ENCODE data around the gene NXT1. TPM values are rescaled to one million over a fixed set of nuclear protein-coding genes. Genes with fewer than 3 reads are reported as not detected.

The NXT1 gene
- polyA plus RNA-seq, 3 donors from 2014 or later: 60.3 to 129 (median 94.2) TPM

- H3K27me3 Mint-ChIP-seq (ENCODE audit: low read depth in 3 of 3): peaks cover 20 to 29% (median 26%) of the 10 kb centered on the region in 3 donors
These were observed 7.4 kb downstream of the NXT1 start for GRCh38 chr20:23357767-23358562.

GRCh38 chr20:23358563-23358906, 7.9 kb downstream of the NXT1 start:
- peaks cover 21 to 33% (median 29%) of the 10 kb centered on the region in 3 donors for H3K27me3 Mint-ChIP-seq (ENCODE audit: low read depth in 3 of 3)
- H3K36me3 Mint-ChIP-seq: peaks cover 0 to 4% (median 3%) of the 10 kb centered on the region in 3 donors
- peaks cover 32 to 43% of the 10 kb centered on the region in 2 donors for H3K4me1 Mint-ChIP-seq
- H3K4me3 Mint-ChIP-seq: peak overlapping the region; percentile 94 to 96 (median 95)
- H3K27ac Mint-ChIP-seq: peak overlapping the region; percentile 96 to 99 (median 98)
- DNase-seq: no peak
- peaks cover 0 to 2% (median 0%) of the 10 kb centered on the region in 6 donors for H3K9me3 Mint-ChIP-seq

More at GRCh38 chr20:23357767-23358562, 7.4 kb downstream of the NXT1 start:
- Mint-ChIP-seq H3K9me3 (peaks cover 0 to 2% (median 0%) of the 10 kb centered on the region in 6 donors), H3K36me3 (peaks cover 0 to 4% (median 3%) of the 10 kb centered on the region in 3 donors), H3K4me1 (peaks cover 27 to 39% of the 10 kb centered on the region in 2 donors), H3K27ac (peak overlapping the region; percentile 96 to 99 (median 98)), H3K4me3 (peak overlapping the region; percentile 94 to 96 (median 95))
- DNase-seq: peak; percentile 100

- Mint-ChIP-seq H3K27ac (peak overlapping the region; percentile 96 to 99 (median 98)), H3K4me3 (peak overlapping the region in 4 of 5 donors; percentile 36 to 96 (median 95)), H3K27me3 (ENCODE audit: low read depth in 3 of 3) (peaks cover 21 to 33% (median 29%) of the 10 kb centered on the region in 3 donors), H3K36me3 (peaks cover 0 to 4% (median 3%) of the 10 kb centered on the region in 3 donors), H3K9me3 (peaks cover 0 to 2% (median 0%) of the 10 kb centered on the region in 6 donors), H3K4me1 (peaks cover 34 to 48% of the 10 kb centered on the region in 2 donors)
- DNase-seq: no peak
These were observed 8.5 kb downstream of the NXT1 start for GRCh38 chr20:23358923-23359593.

- peaks cover 23 to 36% (median 33%) of the 10 kb centered on the region in 3 donors for H3K27me3 Mint-ChIP-seq (ENCODE audit: low read depth in 3 of 3)
- DNase-seq: no peak
- H3K27ac Mint-ChIP-seq: peak overlapping the region; percentile 93 to 99 (median 98)
- H3K4me1 Mint-ChIP-seq: peaks cover 46 to 61% of the 10 kb centered on the region in 2 donors
- peaks cover 6 to 10% (median 8%) of the 10 kb centered on the region in 3 donors for H3K36me3 Mint-ChIP-seq
- peaks cover 0 to 2% (median 0%) of the 10 kb centered on the region in 6 donors for H3K9me3 Mint-ChIP-seq
- peak overlapping the region; percentile 83 to 86 (median 85) for H3K4me3 Mint-ChIP-seq
These were observed 9.9 kb downstream of the NXT1 start for GRCh38 chr20:23360531-23360930.

- Mint-ChIP-seq H3K4me3 (peak overlapping the region; percentile 83 to 86 (median 85)), H3K36me3 (peaks cover 9 to 13% (median 11%) of the 10 kb centered on the region in 3 donors), H3K27ac (peak overlapping the region; percentile 93 to 99 (median 98)), H3K27me3 (ENCODE audit: low read depth in 3 of 3) (peaks cover 25 to 36% (median 33%) of the 10 kb centered on the region in 3 donors), H3K9me3 (peaks cover 0 to 2% (median 0%) of the 10 kb centered on the region in 6 donors), H3K4me1 (peaks cover 49 to 65% of the 10 kb centered on the region in 2 donors)
- DNase-seq: no peak
These were observed 10.5 kb downstream of the NXT1 start for GRCh38 chr20:23361119-23361475.

- Mint-ChIP-seq H3K27ac (peak within 1 kb of the TSS; percentile 97 to 100 (median 100)), H3K36me3 (peaks cover 10 to 14% (median 12%) of the 10 kb centered on the region in 3 donors), H3K27me3 (ENCODE audit: low read depth in 3 of 3) (peaks cover 26 to 34% (median 33%) of the 10 kb centered on the region in 3 donors), H3K4me3 (peak within 1 kb of the TSS; percentile 97 to 98 (median 98)), H3K4me1 (peaks cover 55 to 71% of the 10 kb centered on the region in 2 donors), H3K9me3 (peaks cover 0 to 2% (median 0%) of the 10 kb centered on the region in 6 donors)
- DNase-seq: peak; percentile 99 to 100 (median 100)
These were observed 11.1 kb downstream of the NXT1 start, which contains the start of gene GZF1 for GRCh38 chr20:23361476-23362391. GZF1 (plus strand) TSS chr20:23362182; CDS start chr20:23364384, 2,202 bp downstream.

- H3K4me1 Mint-ChIP-seq: peaks cover 56 to 70% of the 10 kb centered on the region in 2 donors
- DNase-seq: peak; percentile 79 to 81 (median 80)
- H3K27ac Mint-ChIP-seq: peak overlapping the region; percentile 97 to 100 (median 100)
- H3K9me3 Mint-ChIP-seq: peaks cover 0 to 2% (median 0%) of the 10 kb centered on the region in 6 donors
- H3K4me3 Mint-ChIP-seq: peak overlapping the region; percentile 97 to 98 (median 98)
- peaks cover 22 to 33% (median 32%) of the 10 kb centered on the region in 3 donors for H3K27me3 Mint-ChIP-seq (ENCODE audit: low read depth in 3 of 3)
- H3K36me3 Mint-ChIP-seq: peaks cover 10 to 14% (median 12%) of the 10 kb centered on the region in 3 donors
These were observed 12.0 kb downstream of the NXT1 start for GRCh38 chr20:23362392-23363256.

GRCh38 chr20:23363257-23363649, 12.7 kb downstream of the NXT1 start:
- DNase-seq: no peak
- peaks cover 52 to 70% of the 10 kb centered on the region in 2 donors for H3K4me1 Mint-ChIP-seq

GRCh38 chr20:23365390-23366165, 15.0 kb downstream of the NXT1 start:
- DNase-seq: no peak
- H3K4me3 Mint-ChIP-seq: peak overlapping the region in 3 of 5 donors; percentile 16 to 59 (median 34)
- peak overlapping the region; percentile 29 to 100 (median 94) for H3K27ac Mint-ChIP-seq
- H3K4me1 Mint-ChIP-seq: peaks cover 43 to 63% of the 10 kb centered on the region in 2 donors
- peaks cover 14 to 28% (median 15%) of the 10 kb centered on the region in 3 donors for H3K36me3 Mint-ChIP-seq
- peaks cover 0 to 2% (median 0%) of the 10 kb centered on the region in 6 donors for H3K9me3 Mint-ChIP-seq
- H3K27me3 Mint-ChIP-seq (ENCODE audit: low read depth in 3 of 3): peaks cover 18 to 28% (median 27%) of the 10 kb centered on the region in 3 donors

More at GRCh38 chr20:23363257-23363649, 12.7 kb downstream of the NXT1 start:
- H3K27ac Mint-ChIP-seq: peak overlapping the region; percentile 97 to 100 (median 100)
- H3K4me3 Mint-ChIP-seq: peak overlapping the region; percentile 97 to 98 (median 98)
- H3K27me3 Mint-ChIP-seq (ENCODE audit: low read depth in 3 of 3): peaks cover 18 to 28% (median 27%) of the 10 kb centered on the region in 3 donors
- peaks cover 0 to 2% (median 0%) of the 10 kb centered on the region in 6 donors for H3K9me3 Mint-ChIP-seq
- peaks cover 10 to 14% (median 12%) of the 10 kb centered on the region in 3 donors for H3K36me3 Mint-ChIP-seq

- Mint-ChIP-seq H3K27ac (peak overlapping the region; percentile 76 to 89 (median 80)), H3K36me3 (peaks cover 19 to 32% (median 19%) of the 10 kb centered on the region in 3 donors), H3K4me3 (peak overlapping the region in 2 of 5 donors; percentile 6 to 59), H3K4me1 (peaks cover 38 to 55% of the 10 kb centered on the region in 2 donors), H3K9me3 (peaks cover 0 to 2% (median 0%) of the 10 kb centered on the region in 6 donors), H3K27me3 (ENCODE audit: low read depth in 3 of 3) (peaks cover 18 to 21% (median 20%) of the 10 kb centered on the region in 3 donors)
- DNase-seq: peak in 1 of 3 donors; percentile 41
These were observed 15.8 kb downstream of the NXT1 start for GRCh38 chr20:23366384-23366783.

- H3K36me3 Mint-ChIP-seq: peaks cover 19 to 39% (median 20%) of the 10 kb centered on the region in 3 donors
- DNase-seq: no peak
- no peak overlapping the region for H3K4me3 Mint-ChIP-seq
- H3K27ac Mint-ChIP-seq: peak overlapping the region in 2 of 6 donors; percentile 20 to 63
- H3K9me3 Mint-ChIP-seq: no peaks in the 10 kb centered on the region
- peaks cover 8 to 9% (median 9%) of the 10 kb centered on the region in 3 donors for H3K27me3 Mint-ChIP-seq (ENCODE audit: low read depth in 3 of 3)
- peaks cover 33 to 50% of the 10 kb centered on the region in 2 donors for H3K4me1 Mint-ChIP-seq
These were observed 17.2 kb downstream of the NXT1 start for GRCh38 chr20:23367770-23368169.
